ENCODE data around the gene CKS1B. TPM values are rescaled to one million over a fixed set of nuclear protein-coding genes. Genes with fewer than 3 reads are reported as not detected.

The CKS1B gene
- total RNA-seq = 74.5 TPM

DNA sequence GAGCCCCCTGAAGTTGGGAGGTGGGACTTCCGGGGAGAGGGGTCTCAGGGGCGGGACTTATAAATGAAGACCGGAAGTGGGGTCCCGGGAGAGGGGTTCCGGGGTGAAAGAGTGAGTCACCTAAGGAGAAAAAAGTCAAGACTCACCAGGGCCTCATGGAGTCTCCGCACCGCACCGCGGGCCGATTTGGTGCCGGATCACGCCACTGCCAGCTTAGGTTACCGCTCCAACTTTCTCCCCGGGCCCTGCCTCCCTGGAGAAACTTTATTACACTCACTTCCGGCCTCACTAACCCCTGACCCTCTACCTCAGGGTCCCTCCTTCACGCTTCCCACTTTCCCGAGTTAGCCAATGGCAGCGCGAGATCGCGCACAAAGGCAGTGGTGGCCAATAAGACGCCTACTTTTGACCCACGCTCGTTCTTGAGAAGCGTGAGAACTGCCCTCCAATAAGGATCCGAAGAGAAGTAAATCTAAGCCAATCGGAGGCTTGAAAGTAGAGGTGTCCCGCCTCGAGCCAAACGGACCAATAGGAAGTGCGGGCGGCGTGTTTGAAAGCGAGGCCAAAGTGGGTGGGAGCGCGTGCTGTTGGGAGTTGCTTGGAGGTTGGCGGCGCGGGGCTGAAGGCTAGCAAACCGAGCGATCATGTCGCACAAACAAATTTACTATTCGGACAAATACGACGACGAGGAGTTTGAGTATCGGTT is at the start of gene CKS1B:
TSS of gene CKS1B (plus strand) at position 580 of the 706 bp plus-strand sequence. CDS start at position 645, 65 bp downstream.
- peak; percentile 84 for ATAC-seq

DNA sequence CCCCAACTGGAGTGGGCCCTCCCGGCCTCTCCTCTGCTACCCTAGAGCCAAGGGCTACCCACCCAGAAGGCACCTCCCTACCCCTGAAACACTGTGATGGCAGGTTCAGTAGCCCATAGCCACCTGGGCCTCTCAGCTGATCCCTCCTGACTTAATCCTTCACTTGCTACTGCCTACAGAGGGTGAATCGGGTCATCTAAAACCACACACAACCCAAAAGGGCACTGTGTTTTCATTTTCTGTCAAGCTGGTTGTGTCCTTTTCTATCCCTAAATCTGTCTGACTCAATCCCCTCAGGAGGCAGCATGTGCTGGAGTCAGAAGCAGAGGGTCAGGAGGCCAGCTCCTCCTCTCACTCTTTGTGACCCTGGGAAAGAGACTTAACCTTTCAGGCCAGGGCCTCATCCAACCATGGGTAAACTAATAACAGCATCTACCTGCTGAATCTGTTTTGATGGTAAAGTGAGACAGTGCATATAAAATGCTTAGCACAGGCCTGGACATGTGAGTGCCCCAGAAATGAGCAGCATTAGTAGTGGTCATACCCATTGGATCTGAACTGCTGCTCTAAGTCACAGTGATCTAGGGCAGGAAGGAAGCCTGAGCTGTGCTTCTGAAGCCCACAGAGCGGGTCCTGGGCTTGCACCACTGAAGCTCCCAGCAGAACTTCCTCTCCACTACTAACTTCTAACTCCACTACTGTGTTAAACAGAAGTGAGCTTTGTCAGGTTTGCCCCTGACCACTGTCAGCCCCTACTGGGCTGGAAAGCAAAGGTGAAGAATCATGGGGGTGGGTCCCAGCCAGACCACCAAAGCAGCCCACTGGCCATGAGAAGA is 48.9 kb upstream of the CKS1B start:
- no peak for ATAC-seq

GRCh38 chr1:154926201-154926600 is 48.3 kb upstream of the CKS1B start:
- no peak for ATAC-seq

DNA sequence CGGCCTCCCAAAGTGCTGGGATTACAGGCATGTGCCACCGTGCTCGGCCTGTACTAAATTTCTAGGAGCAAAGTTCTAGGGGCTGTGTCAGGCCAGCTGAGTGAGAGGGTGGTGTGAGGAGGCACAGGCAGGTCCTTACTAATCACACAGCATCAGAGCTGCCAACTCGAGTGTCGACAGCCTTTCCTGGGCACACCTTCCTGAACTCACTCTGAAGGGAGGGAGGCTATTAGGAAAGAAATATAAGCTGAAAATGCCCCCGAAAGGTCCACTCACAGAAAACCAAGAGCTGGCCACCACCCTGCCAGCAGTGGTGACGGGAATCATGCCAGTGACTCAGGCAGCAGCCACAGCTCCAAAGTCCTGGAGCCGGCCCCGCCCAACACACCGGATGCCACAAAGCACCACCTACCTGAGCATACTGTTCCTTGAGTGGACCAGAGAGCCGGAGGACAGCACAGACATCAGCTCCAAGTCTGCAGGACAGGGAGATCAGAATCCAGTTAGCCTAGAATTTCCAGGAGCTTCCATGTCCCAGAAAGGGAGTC is 42.5 kb upstream of the CKS1B start:
- peak; percentile 58 for ATAC-seq

DNA sequence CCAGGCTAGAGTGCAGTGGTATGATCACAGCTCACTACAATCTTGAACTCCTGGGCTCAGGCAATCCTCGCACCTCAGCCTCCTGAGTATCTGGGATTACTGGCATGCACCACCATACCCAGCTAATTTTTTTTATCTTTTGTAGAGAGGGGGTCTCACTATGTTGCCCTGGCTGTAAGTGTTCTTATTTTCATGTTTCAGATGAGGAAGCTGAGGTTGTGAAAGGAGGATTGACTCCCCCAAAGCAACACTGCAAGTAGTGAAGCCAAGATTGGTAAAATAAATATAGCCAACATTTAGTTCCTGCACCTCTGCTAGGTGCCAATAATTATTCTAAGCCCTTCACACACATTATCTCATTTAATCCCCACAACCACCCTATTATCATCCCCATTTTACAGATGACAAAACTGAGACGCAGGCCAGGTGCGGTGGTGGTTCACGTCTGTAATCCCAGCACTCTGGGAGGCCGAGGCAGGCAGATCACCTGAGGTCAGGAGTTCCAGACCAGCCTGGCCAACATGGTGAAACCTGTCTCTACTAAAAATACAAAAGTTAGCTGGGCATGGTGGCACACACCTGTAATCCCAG is 40.0 kb upstream of the CKS1B start:
- no peak for ATAC-seq

DNA sequence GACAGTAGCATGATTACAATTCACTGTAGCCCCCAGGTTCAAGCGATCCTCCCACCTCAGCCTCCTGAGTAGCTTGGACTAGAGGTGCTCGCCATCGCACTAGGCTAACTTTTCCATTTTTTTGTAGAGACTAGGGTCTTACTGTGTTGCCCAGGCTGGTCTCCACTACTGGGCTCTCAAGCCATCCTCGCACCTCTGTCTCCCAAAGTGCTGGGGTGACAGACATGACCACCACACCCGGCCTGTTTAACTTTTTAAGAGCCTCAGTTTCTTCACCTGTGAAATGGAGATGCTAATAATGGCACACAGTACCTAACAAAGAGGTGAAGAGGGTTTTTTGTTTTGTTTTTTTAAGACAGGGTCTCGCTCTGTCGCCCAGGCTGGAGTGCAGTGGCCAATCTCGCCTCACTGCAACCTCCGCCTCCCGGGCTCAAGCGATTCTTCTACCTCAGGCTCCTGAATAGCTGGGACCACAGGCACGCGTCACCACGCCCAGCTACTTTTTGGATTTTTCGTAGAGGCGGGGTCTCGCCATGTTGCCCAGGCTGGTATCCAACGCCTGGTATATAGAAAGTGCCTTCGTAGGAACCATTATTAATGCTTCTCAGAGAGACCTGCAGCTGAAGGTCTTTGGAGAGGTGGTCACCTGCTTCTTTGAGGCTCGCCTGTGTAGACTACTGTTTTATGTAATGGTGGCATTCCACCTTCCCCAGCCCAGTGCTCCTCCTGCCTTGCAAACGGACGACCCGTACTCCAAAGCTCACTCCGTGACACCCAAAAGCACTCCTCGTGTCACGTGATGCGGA is 38.5 kb upstream of the CKS1B start:
- ATAC-seq = no peak

GRCh38 chr1:154936555-154937084 is 37.9 kb upstream of the CKS1B start, which contains the start of gene PMVK:
Gene PMVK (minus strand): TSS chr1:154936719. CDS start chr1:154936685, 34 bp downstream.
- peak; percentile 83 for ATAC-seq

- ATAC-seq = peak; percentile 69
Measured at GRCh38 chr1:154937085-154937987, 37.1 kb upstream of the CKS1B start.

- ATAC-seq = no peak
Measured at GRCh38 chr1:154937988-154938386, 36.5 kb upstream of the CKS1B start.

GRCh38 chr1:154938604-154939399 is 35.7 kb upstream of the CKS1B start:
- peak; percentile 74 for ATAC-seq

DNA sequence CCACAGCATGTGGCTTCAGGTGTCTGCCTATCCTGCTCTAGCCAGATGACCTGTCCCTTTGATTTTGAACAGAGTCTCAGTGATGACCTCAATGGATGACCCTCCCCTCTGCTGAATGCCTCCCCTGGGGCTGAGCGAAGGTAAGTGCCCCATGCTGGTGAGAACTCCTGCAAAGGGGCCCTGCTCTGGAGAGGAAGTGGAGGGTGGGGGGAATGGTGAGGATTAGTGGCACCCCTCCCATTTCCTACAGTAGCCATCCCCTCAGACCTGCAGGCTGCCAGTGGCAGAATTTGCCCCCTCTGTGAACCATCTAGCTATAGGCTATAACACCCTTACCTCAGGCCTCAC is 34.3 kb upstream of the CKS1B start:
- ATAC-seq = no peak

- ATAC-seq = no peak
Measured at GRCh38 chr1:154940651-154941194, 33.8 kb upstream of the CKS1B start.

GRCh38 chr1:154941333-154942013 is 33.0 kb upstream of the CKS1B start:
- ATAC-seq = no peak

GRCh38 chr1:154943649-154944400 is 30.7 kb upstream of the CKS1B start:
- no peak for ATAC-seq

DNA sequence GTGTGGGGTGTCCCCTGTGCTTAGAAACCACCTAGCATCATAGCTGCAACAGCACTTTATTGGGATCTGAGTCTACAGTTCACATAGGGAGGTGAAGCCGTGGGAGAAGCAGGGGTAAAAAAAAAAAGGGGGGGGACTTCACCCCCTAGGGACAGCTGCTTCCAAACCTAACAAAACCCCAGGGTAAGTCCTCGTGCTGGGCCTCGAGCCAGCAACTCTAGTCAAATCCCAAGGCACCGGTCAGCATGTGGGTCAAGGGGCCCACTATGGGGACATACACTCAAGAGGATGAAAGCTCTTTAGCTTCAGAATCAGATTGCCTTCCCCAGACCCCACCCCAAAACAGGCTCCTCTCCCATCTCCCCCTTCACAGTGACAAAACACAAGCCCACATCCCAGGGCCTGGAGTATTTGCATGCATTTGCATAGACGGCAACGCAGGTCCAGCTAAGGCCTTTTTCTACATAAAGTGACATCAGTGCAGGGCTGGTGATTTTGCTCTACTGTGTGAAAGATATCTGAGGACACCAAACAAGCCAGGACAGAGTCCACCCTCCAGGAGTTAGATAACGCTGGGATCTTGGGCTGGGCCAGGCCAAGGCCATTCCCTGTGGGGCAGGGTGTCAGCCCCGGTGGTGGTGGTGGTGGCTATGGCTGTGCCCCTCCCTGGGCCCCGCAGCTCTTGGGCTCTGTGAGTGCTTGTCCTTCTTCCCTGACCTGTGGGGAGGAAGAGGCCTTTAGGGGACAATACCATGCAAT is 29.9 kb upstream of the CKS1B start:
- no peak for ATAC-seq

DNA sequence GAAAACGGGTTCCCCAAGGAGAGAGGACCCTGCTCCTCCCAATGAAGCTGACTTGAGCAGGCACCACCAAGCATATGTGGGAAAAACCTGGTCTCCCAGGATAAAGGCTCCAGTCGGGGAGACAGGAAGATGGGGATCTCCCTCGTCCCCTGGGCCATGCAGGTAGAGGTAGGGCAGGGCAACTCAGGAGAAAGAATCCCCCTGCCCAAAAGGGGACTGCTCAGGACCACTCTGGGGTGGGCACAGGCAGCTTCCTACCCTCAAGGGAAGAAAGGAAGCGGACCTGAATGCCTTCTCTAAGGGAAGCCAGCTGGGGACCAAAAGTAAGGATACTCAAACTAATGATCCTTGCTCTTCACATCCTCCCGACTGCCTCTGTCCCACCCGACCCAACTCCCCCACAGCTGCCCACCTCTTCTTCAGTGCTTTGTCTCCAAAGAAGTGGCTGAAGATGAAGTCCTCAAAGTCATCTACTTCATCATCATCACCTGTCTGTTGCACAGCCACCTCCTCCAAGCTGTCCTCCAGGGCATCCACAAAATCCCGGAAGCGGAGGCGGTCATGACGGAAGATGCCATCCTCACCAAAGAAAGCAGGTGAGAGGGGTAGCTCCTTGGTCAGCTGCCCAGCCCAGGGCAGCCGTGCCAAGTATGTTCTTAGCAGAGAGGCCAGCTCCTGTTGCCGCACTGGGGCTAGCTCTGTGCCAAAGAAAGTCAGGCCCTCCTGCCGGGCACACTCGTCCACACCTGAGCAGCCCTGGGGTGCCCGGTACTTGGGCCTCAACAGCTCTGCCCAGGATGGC is 29.1 kb upstream of the CKS1B start:
- ATAC-seq = no peak
